Osteocyte (in vitro differentiated cells): ENCODE results near the gene PGAP6. TPM values are rescaled to one million over a fixed set of nuclear protein-coding genes. Genes with fewer than 3 reads are reported as not detected.

Experiments
- DNase-seq: peaks from one replicate; pipeline ENCODE4 v3.0.0; 2021; ENCODE audit warnings: mixed read lengths; ENCODE audit not compliant: unreplicated experiment; ENCODE audit errors: extremely low spot score
- H3K27ac Mint-ChIP-seq: one replicate; pipeline ENCODE4 v1.8.0; 2021; ENCODE audit warnings: mild to moderate bottlenecking, mixed read lengths; ENCODE audit not compliant: unreplicated experiment
- H3K27me3 Mint-ChIP-seq: one replicate; pipeline ENCODE4 v1.8.0; 2021; ENCODE audit warnings: mixed read lengths; ENCODE audit not compliant: unreplicated experiment
- H3K36me3 Mint-ChIP-seq: one replicate; pipeline ENCODE4 v1.8.0; 2021; ENCODE audit warnings: mixed read lengths; ENCODE audit not compliant: unreplicated experiment
- H3K4me1 Mint-ChIP-seq: one replicate; pipeline ENCODE4 v1.8.0; 2021; ENCODE audit warnings: mixed read lengths; ENCODE audit not compliant: unreplicated experiment
- H3K4me3 Mint-ChIP-seq: one replicate; pipeline ENCODE4 v1.8.0; 2021; ENCODE audit warnings: mild to moderate bottlenecking, moderate library complexity, mixed read lengths; ENCODE audit not compliant: unreplicated experiment
- H3K9me3 Mint-ChIP-seq: one replicate; pipeline ENCODE4 v1.8.0; 2021; ENCODE audit warnings: mixed read lengths; ENCODE audit not compliant: unreplicated experiment
- CTCF ChIP-seq: fragments of 200-600 bp; sonication (generic); IDR thresholded peaks from 2 replicates; pipeline ENCODE4 v1.5.0; 2021; ENCODE audit warnings: antibody characterized with exemption, mild to moderate bottlenecking, moderate library complexity
- total RNA-seq: library from RNA; stranded (reverse); gene quantifications from 2 replicates; pipeline ENCODE4 v1.2.1, GENCODE V29; 2021

Gene PGAP6
- total RNA-seq, 1 donor from 2014 or later = 59.3 TPM

GRCh38 chr16:324201-324450 lies 57.7 kb downstream of the PGAP6 start:
- Mint-ChIP-seq H3K36me3 (no peaks in the 10 kb centered on the region), H3K27me3 (no peaks in the 10 kb centered on the region), H3K4me3 (no peak overlapping the region), H3K9me3 (no peaks in the 10 kb centered on the region), H3K4me1 (peaks cover 4% of the 10 kb centered on the region), H3K27ac (no peak overlapping the region)
- no peak for TF ChIP-seq CTCF
- DNase-seq = no peak

- DNase-seq = no peak
- TF ChIP-seq CTCF = no peak
- no peaks in the 10 kb centered on the region for H3K36me3 Mint-ChIP-seq
- H3K9me3 Mint-ChIP-seq = no peaks in the 10 kb centered on the region
- H3K27ac Mint-ChIP-seq = no peak overlapping the region
- no peak overlapping the region for H3K4me3 Mint-ChIP-seq
- H3K27me3 Mint-ChIP-seq = no peaks in the 10 kb centered on the region
- peaks cover 4% of the 10 kb centered on the region for H3K4me1 Mint-ChIP-seq
These were observed 59.2 kb downstream of the PGAP6 start for GRCh38 chr16:322476-323143.

- no peak for TF ChIP-seq CTCF
- H3K9me3 Mint-ChIP-seq = no peaks in the 10 kb centered on the region
- H3K4me1 Mint-ChIP-seq = peaks cover 1% of the 10 kb centered on the region
- no peaks in the 10 kb centered on the region for H3K36me3 Mint-ChIP-seq
- no peak for DNase-seq
- H3K4me3 Mint-ChIP-seq = no peak overlapping the region
- no peaks in the 10 kb centered on the region for H3K27me3 Mint-ChIP-seq
- H3K27ac Mint-ChIP-seq = no peak overlapping the region
These were observed 60.2 kb downstream of the PGAP6 start for GRCh38 chr16:321532-321931.

Other genes starting within 250 kb of the PGAP6 start
- gene NPRL3, start 243.3 kb downstream of the PGAP6 start, total RNA-seq = 45.1 and 45.3 TPM in 2 replicates
- gene HBZ, start 229.3 kb downstream of the PGAP6 start, total RNA-seq = not detected in 2 replicates
- gene HBM, start 216.0 kb downstream of the PGAP6 start, total RNA-seq = not detected in 2 replicates
- not detected in 2 replicates for gene HBA2, start 209.1 kb downstream of the PGAP6 start, total RNA-seq
- not detected in 2 replicates for gene HBA1, start 205.3 kb downstream of the PGAP6 start, total RNA-seq
- gene HBQ1, start 201.5 kb downstream of the PGAP6 start, total RNA-seq = not detected in 2 replicates
- gene LUC7L, start 152.5 kb downstream of the PGAP6 start, total RNA-seq = 103 and 104 TPM in 2 replicates
- gene FAM234A, start 147.2 kb downstream of the PGAP6 start, total RNA-seq = 171 and 185 TPM in 2 replicates
- gene RGS11, start 106.0 kb downstream of the PGAP6 start, total RNA-seq = 6.2 and 9.5 TPM in 2 replicates
- gene ARHGDIG, start 101.4 kb downstream of the PGAP6 start, total RNA-seq = 0.54 TPM in 1 of 2 replicates, not detected in the other
- not detected in 2 replicates for gene PDIA2, start 98.8 kb downstream of the PGAP6 start, total RNA-seq
- 31.5 and 33.0 TPM in 2 replicates for gene AXIN1, start 29.3 kb downstream of the PGAP6 start, total RNA-seq
- gene MRPL28, start 11.4 kb downstream of the PGAP6 start, total RNA-seq = 71.7 and 74.3 TPM in 2 replicates
- 148 and 157 TPM in 2 replicates for gene NME4, start 15.2 kb upstream of the PGAP6 start, total RNA-seq
- gene DECR2, start 19.9 kb upstream of the PGAP6 start, total RNA-seq = 23.4 and 23.9 TPM in 2 replicates
- 60.2 and 65.2 TPM in 2 replicates for gene RAB11FIP3, start 43.7 kb upstream of the PGAP6 start, total RNA-seq
- 38.3 and 39.9 TPM in 2 replicates for gene CAPN15, start 145.7 kb upstream of the PGAP6 start, total RNA-seq
- gene PRR35, start 178.4 kb upstream of the PGAP6 start, total RNA-seq = not detected in 2 replicates
- gene NHLRC4, start 185.0 kb upstream of the PGAP6 start, total RNA-seq = 0.57 and 1.7 TPM in 2 replicates
- gene PIGQ, start 188.0 kb upstream of the PGAP6 start, total RNA-seq = 62.0 and 63.6 TPM in 2 replicates
- 17.1 and 20.0 TPM in 2 replicates for gene RAB40C, start 208.1 kb upstream of the PGAP6 start, total RNA-seq
- gene WFIKKN1, start 249.0 kb upstream of the PGAP6 start, total RNA-seq = 0.47 and 0.56 TPM in 2 replicates